Measurements from ENCODE around the gene SRD5A3.
"Not testable (repeated sequence)": the region's sequence is repeated elsewhere in the genome, so short reads cannot be mapped to it uniquely, and the experiment has no call there.

Gene SRD5A3

GRCh38 chr4:55345054-55345453 lies 988 bp upstream of the SRD5A3 start:
- DNase-seq (ENCODE audit: low read depth in 2 of 2): no peak

- DNase-seq (ENCODE audit: low read depth in 2 of 2): no peak
Measured at GRCh38 chr4:55346851-55347255, 811 bp downstream of the SRD5A3 start.

GRCh38 chr4:55347610-55348228 lies 1.7 kb downstream of the SRD5A3 start:
- no peak for DNase-seq (ENCODE audit: low read depth in 2 of 2)

GRCh38 chr4:55348466-55348865 lies 2.4 kb downstream of the SRD5A3 start:
- peak; percentile 17 to 24 for DNase-seq (ENCODE audit: low read depth in 2 of 2)

GRCh38 chr4:55350870-55351269 lies 4.8 kb downstream of the SRD5A3 start:
- not testable (repeated sequence) for DNase-seq (ENCODE audit: low read depth in 2 of 2)

- DNase-seq (ENCODE audit: low read depth in 2 of 2): no peak
Measured at GRCh38 chr4:55351824-55352223, 5.8 kb downstream of the SRD5A3 start.

GRCh38 chr4:55352726-55353125 lies 6.7 kb downstream of the SRD5A3 start:
- no peak for DNase-seq (ENCODE audit: low read depth in 2 of 2)

- DNase-seq (ENCODE audit: low read depth in 2 of 2): not testable (repeated sequence)
Measured at GRCh38 chr4:55353228-55353747, 7.2 kb downstream of the SRD5A3 start.

- DNase-seq (ENCODE audit: low read depth in 2 of 2): no peak
Measured at GRCh38 chr4:55354648-55355047, 8.6 kb downstream of the SRD5A3 start.

GRCh38 chr4:55355555-55355954 lies 9.5 kb downstream of the SRD5A3 start:
- DNase-seq (ENCODE audit: low read depth in 2 of 2): no peak

- DNase-seq (ENCODE audit: low read depth in 2 of 2): no peak
Measured at GRCh38 chr4:55356991-55357461, 11.0 kb downstream of the SRD5A3 start.

- no peak for DNase-seq (ENCODE audit: low read depth in 2 of 2)
Measured at GRCh38 chr4:55358246-55358645, 12.2 kb downstream of the SRD5A3 start.

GRCh38 chr4:55358668-55359067 lies 12.6 kb downstream of the SRD5A3 start:
- DNase-seq (ENCODE audit: low read depth in 2 of 2): peak; percentile 71 to 77

- no peak for DNase-seq (ENCODE audit: low read depth in 2 of 2)
Measured at GRCh38 chr4:55359397-55359916, 13.4 kb downstream of the SRD5A3 start.

GRCh38 chr4:55362938-55363337 lies 16.9 kb downstream of the SRD5A3 start:
- not testable (repeated sequence) for DNase-seq (ENCODE audit: low read depth in 2 of 2)

- no peak for DNase-seq (ENCODE audit: low read depth in 2 of 2)
Measured at GRCh38 chr4:55363691-55364351, 17.8 kb downstream of the SRD5A3 start.

- no peak for DNase-seq (ENCODE audit: low read depth in 2 of 2)
Measured at GRCh38 chr4:55364691-55365344, 18.8 kb downstream of the SRD5A3 start.

- no peak for DNase-seq (ENCODE audit: low read depth in 2 of 2)
Measured at GRCh38 chr4:55365345-55365728, 19.3 kb downstream of the SRD5A3 start.

GRCh38 chr4:55366621-55367020 lies 20.6 kb downstream of the SRD5A3 start:
- DNase-seq (ENCODE audit: low read depth in 2 of 2): no peak

GRCh38 chr4:55367084-55367722 lies 21.2 kb downstream of the SRD5A3 start:
- no peak for DNase-seq (ENCODE audit: low read depth in 2 of 2)

GRCh38 chr4:55369968-55370367 lies 23.9 kb downstream of the SRD5A3 start:
- DNase-seq (ENCODE audit: low read depth in 2 of 2): no peak

GRCh38 chr4:55372259-55372658 lies 26.2 kb downstream of the SRD5A3 start:
- DNase-seq (ENCODE audit: low read depth in 2 of 2): no peak

Measured in fibroblast of skin of left biceps (primary cell).